ENCODE data around the gene CD28.
"Not testable (repeated sequence)": the region's sequence is repeated elsewhere in the genome, so short reads cannot be mapped to it uniquely, and the experiment has no call there.

CD28 gene

GRCh38 chr2:203750346-203751068 is 44.1 kb downstream of the CD28 start:
- DNase-seq = no peak

GRCh38 chr2:203751685-203752271 is 45.3 kb downstream of the CD28 start:
- no peak for DNase-seq

GRCh38 chr2:203756161-203756560 is 49.7 kb downstream of the CD28 start:
- DNase-seq = no peak

GRCh38 chr2:203758841-203759689 is 52.6 kb downstream of the CD28 start:
- no peak for DNase-seq

GRCh38 chr2:203759690-203760365 is 53.4 kb downstream of the CD28 start:
- DNase-seq = no peak

- no peak for DNase-seq
Observed at GRCh38 chr2:203761121-203761520, 54.7 kb downstream of the CD28 start.

GRCh38 chr2:203763241-203763937 is 57.0 kb downstream of the CD28 start:
- DNase-seq = no peak

GRCh38 chr2:203763938-203764664 is 57.7 kb downstream of the CD28 start:
- no peak for DNase-seq

- DNase-seq = no peak
Observed at GRCh38 chr2:203772456-203773165, 66.2 kb downstream of the CD28 start.

- DNase-seq = no peak
Observed at GRCh38 chr2:203774760-203775159, 68.3 kb downstream of the CD28 start.

- DNase-seq = no peak
Observed at GRCh38 chr2:203775684-203776083, 69.2 kb downstream of the CD28 start.

- DNase-seq = no peak
Observed at GRCh38 chr2:203777030-203777429, 70.6 kb downstream of the CD28 start.

GRCh38 chr2:203779477-203780073 is 73.1 kb downstream of the CD28 start:
- not testable (repeated sequence) for DNase-seq

GRCh38 chr2:203780231-203780630 is 73.8 kb downstream of the CD28 start:
- DNase-seq = no peak

GRCh38 chr2:203781151-203781550 is 74.7 kb downstream of the CD28 start:
- no peak for DNase-seq

- DNase-seq = peak; percentile 64
Observed at GRCh38 chr2:203782262-203782976, 76.0 kb downstream of the CD28 start.

- DNase-seq = no peak
Observed at GRCh38 chr2:203783496-203784203, 77.2 kb downstream of the CD28 start.

- not testable (repeated sequence) for DNase-seq
Observed at GRCh38 chr2:203784710-203785270, 78.4 kb downstream of the CD28 start.
